Measurements from ENCODE around the gene TSG101. TPM values are rescaled to one million over a fixed set of nuclear protein-coding genes. Genes with fewer than 3 reads are reported as not detected.

TSG101 gene, protein sequence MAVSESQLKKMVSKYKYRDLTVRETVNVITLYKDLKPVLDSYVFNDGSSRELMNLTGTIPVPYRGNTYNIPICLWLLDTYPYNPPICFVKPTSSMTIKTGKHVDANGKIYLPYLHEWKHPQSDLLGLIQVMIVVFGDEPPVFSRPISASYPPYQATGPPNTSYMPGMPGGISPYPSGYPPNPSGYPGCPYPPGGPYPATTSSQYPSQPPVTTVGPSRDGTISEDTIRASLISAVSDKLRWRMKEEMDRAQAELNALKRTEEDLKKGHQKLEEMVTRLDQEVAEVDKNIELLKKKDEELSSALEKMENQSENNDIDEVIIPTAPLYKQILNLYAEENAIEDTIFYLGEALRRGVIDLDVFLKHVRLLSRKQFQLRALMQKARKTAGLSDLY
- 64.0 and 198 TPM in 2 replicates for total RNA-seq (2014; rRNA removed; shearing (Covaris generic); ENCODE audit: low replicate concordance)

GRCh38 chr11:18526521-18527296 is at the start of gene TSG101:
TSG101 (minus strand) TSS chr11:18526942; CDS start chr11:18526816, 126 bp downstream.
- Histone ChIP-seq H3K9me3 (no peaks in the 10 kb centered on the region), H3K36me3 (no peaks in the 10 kb centered on the region), H3K4me3 (peak within 1 kb of the TSS; percentile 61), H3K27me3 (no peaks in the 10 kb centered on the region)
- peak; percentile 90 for DNase-seq

GRCh38 chr11:18575361-18575760 is 48.6 kb upstream of the TSG101 start:
- DNase-seq = no peak
- Histone ChIP-seq H3K4me3 (no peak overlapping the region), H3K9me3 (no peaks in the 10 kb centered on the region), H3K36me3 (no peaks in the 10 kb centered on the region; the same call in 1 of the 2 replicates), H3K27me3 (no peaks in the 10 kb centered on the region)

- H3K27me3 ChIP-seq = no peaks in the 10 kb centered on the region
- no peaks in the 10 kb centered on the region for H3K9me3 ChIP-seq
- no peak for DNase-seq
- no peak overlapping the region for H3K4me3 ChIP-seq
- H3K36me3 ChIP-seq = no peaks in the 10 kb centered on the region; the same call in 1 of the 2 replicates
These were observed 40.3 kb upstream of the TSG101 start for GRCh38 chr11:18567081-18567480.

- Histone ChIP-seq H3K36me3 (no peaks in the 10 kb centered on the region; the same call in 1 of the 2 replicates), H3K27me3 (no peaks in the 10 kb centered on the region), H3K4me3 (no peak overlapping the region), H3K9me3 (no peaks in the 10 kb centered on the region)
- DNase-seq = no peak
These were observed 39.7 kb upstream of the TSG101 start for GRCh38 chr11:18566406-18566805.

- no peaks in the 10 kb centered on the region for H3K9me3 ChIP-seq
- no peak overlapping the region for H3K4me3 ChIP-seq
- no peaks in the 10 kb centered on the region for H3K27me3 ChIP-seq
- no peak for DNase-seq
- no peaks in the 10 kb centered on the region; the same call in 1 of the 2 replicates for H3K36me3 ChIP-seq
These were observed 37.4 kb upstream of the TSG101 start for GRCh38 chr11:18564149-18564548.

DNA sequence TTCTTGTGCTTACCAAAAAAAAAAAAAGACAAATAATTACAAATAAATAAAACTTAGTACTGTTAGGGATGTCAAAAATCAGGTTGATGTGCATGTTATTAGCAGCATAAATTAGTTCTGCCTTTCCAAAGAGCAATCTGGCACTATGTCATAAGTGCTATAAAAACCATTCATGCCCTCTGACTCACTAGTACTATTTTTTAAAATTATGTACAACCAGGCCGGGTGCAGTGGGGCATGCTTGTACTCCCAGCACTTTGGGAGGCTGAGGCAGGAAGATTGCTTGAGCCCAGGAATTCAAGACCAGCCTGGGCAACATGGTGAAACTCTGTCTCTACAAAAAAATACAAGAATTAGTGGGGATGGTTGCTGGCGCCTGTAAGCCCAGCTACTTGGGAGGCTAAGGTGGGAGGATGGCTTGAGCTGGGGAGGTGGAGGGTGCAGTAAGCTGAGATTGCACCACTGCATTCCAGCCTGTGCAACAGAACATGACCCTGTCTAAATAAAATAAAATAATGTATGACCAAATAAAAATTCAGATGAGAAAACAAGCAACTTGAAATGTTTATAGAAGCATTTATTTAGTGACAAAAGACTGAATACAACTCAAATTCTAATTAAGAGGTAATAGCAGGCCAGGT is 36.5 kb upstream of the TSG101 start:
- Histone ChIP-seq H3K4me3 (no peak overlapping the region), H3K9me3 (no peaks in the 10 kb centered on the region), H3K27me3 (no peaks in the 10 kb centered on the region), H3K36me3 (no peaks in the 10 kb centered on the region; the same call in 1 of the 2 replicates)
- DNase-seq = peak; percentile 11

GRCh38 chr11:18548001-18548400 is 21.3 kb upstream of the TSG101 start:
- DNase-seq = no peak
- H3K4me3 ChIP-seq = no peak overlapping the region
- H3K36me3 ChIP-seq = no peaks in the 10 kb centered on the region
- no peaks in the 10 kb centered on the region for H3K9me3 ChIP-seq
- no peaks in the 10 kb centered on the region for H3K27me3 ChIP-seq

GRCh38 chr11:18540207-18541009 is 13.7 kb upstream of the TSG101 start:
- H3K27me3 ChIP-seq = no peaks in the 10 kb centered on the region
- DNase-seq = no peak
- H3K4me3 ChIP-seq = no peak overlapping the region
- H3K9me3 ChIP-seq = no peaks in the 10 kb centered on the region
- no peaks in the 10 kb centered on the region; the same call in 1 of the 2 replicates for H3K36me3 ChIP-seq

DNA sequence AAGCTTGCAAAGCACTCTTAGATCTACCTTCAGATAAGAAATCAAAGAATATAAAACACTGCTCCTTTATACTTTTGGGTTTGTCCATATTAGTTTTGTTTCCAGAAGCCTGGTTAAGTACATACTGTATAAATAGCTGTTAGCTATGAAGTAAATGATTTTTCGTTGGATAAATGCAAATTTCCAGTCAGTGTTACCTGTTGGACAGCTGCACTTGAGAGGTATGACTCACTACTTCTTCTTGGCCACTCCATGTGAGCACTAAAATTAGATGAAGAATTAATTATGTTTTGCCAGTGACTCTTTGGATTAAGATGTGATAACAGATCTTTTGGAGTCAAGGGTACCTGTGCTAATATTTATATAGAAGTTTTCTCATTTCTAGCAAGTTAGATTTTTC is 9.5 kb upstream of the TSG101 start:
- H3K4me3 ChIP-seq = no peak overlapping the region
- H3K27me3 ChIP-seq = no peaks in the 10 kb centered on the region
- no peaks in the 10 kb centered on the region for H3K9me3 ChIP-seq
- DNase-seq = no peak
- peaks cover 2% of the 10 kb centered on the region; the same call in 1 of the 2 replicates for H3K36me3 ChIP-seq

GRCh38 chr11:18534245-18534644 is 7.5 kb upstream of the TSG101 start:
- Histone ChIP-seq H3K36me3 (0 out of 2 replicates have a peak, but pooled peaks cover 2% of the 10 kb centered on the region), H3K9me3 (no peaks in the 10 kb centered on the region), H3K27me3 (no peaks in the 10 kb centered on the region), H3K4me3 (no peak overlapping the region)
- DNase-seq = no peak

DNA sequence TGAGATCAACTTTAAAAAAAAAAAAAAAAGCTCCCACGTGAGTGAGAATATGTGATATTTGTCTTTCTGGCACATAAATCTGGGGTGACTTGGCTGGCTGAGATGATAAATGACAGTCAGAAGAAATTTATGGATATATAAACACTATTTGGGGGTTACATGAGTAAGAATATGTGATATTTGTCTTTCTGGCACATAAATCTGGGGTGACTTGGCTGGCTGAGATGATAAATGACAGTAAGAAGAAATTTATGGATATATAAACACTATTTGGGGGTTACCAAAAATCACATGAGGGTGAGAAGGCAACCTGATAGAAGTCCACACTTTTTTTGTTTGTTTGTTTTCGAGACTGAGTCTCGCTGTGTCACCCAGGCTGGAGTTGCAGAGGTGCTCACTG is 6.6 kb upstream of the TSG101 start:
- no peaks in the 10 kb centered on the region for H3K9me3 ChIP-seq
- no peak overlapping the region for H3K4me3 ChIP-seq
- DNase-seq = no peak
- no peaks in the 10 kb centered on the region for H3K27me3 ChIP-seq
- H3K36me3 ChIP-seq = 0 out of 2 replicates have a peak, but pooled peaks cover 2% of the 10 kb centered on the region

GRCh38 chr11:18527512-18527911 is 770 bp upstream of the TSG101 start:
- Histone ChIP-seq H3K27me3 (no peaks in the 10 kb centered on the region), H3K4me3 (peak overlapping the region; percentile 61), H3K36me3 (0 out of 2 replicates have a peak, but pooled peaks cover 2% of the 10 kb centered on the region), H3K9me3 (no peaks in the 10 kb centered on the region)
- no peak for DNase-seq

GRCh38 chr11:18526130-18526520 is 617 bp downstream of the TSG101 start:
- no peaks in the 10 kb centered on the region for H3K27me3 ChIP-seq
- H3K9me3 ChIP-seq = no peaks in the 10 kb centered on the region
- DNase-seq = no peak
- no peaks in the 10 kb centered on the region for H3K36me3 ChIP-seq
- H3K4me3 ChIP-seq = peak overlapping the region; percentile 61

DNA sequence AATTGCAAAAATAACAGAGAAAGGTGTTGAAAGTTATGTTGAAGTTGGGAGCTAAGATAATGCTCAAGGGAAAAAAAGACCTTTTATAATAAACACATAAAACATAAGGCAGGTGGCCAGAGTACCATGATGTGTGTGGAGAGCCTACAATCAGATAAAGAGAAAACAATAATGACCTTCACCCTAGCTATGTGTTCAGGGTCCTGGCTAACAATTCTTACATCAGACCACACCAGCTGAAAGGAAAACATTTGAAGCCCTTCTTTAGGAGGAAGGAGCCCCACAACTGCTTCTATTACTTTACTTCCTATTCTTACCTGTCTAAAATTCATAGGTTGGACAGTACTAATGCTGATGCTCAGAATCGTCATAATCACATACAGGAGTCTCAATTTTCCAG is 2.5 kb downstream of the TSG101 start:
- H3K4me3 ChIP-seq = no peak overlapping the region
- H3K9me3 ChIP-seq = no peaks in the 10 kb centered on the region
- DNase-seq = no peak
- H3K36me3 ChIP-seq = no peaks in the 10 kb centered on the region
- H3K27me3 ChIP-seq = no peaks in the 10 kb centered on the region

DNA sequence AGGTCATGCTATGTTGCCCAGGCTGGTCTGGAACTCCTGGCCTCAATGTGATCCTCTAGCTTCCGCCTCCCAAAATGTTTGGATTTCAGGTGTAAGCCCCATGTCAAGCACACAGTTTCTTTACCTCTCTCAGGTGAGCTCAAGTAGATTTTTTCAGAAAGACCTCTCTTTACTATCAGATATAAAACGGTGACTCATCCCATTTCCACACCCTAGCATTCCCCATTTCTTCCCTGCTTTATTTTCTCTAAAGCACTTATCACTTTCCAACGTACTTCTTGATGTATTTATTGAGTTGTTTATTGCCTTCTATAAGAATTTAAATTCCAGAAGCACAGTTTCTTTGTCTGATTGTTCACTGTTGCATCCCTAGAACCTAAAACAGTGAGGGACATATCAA is 3.7 kb downstream of the TSG101 start:
- no peaks in the 10 kb centered on the region for H3K36me3 ChIP-seq
- no peaks in the 10 kb centered on the region for H3K9me3 ChIP-seq
- no peaks in the 10 kb centered on the region for H3K27me3 ChIP-seq
- no peak overlapping the region for H3K4me3 ChIP-seq
- no peak for DNase-seq

- Histone ChIP-seq H3K27me3 (no peaks in the 10 kb centered on the region), H3K36me3 (no peaks in the 10 kb centered on the region), H3K4me3 (no peak overlapping the region), H3K9me3 (no peaks in the 10 kb centered on the region)
- no peak for DNase-seq
These were observed 4.4 kb downstream of the TSG101 start for GRCh38 chr11:18522388-18522787.

All from MG63 (cell line).